Right lung (tissue), 5 donors: Measurements from ENCODE around the gene PELI1. TPM values are rescaled to one million over a fixed set of nuclear protein-coding genes. Genes with fewer than 3 reads are reported as not detected.
"Not testable (repeated sequence)": the region's sequence is repeated elsewhere in the genome, so short reads cannot be mapped to it uniquely, and the experiment has no call there.

Experiments used
- DNase-seq, 2 donors: peaks; one replicate each; pipeline ENCODE4 v3.0.0-alpha.2; 2013
- polyA plus RNA-seq, 5 donors: library from polyadenylated mRNA; unstranded; fragments of 120-200 nt; gene quantifications; one replicate each; pipeline versions ENCODE4 v1.2.1 to v1.2.3, GENCODE V29; 2013; ENCODE audit warnings: inconsistent platforms in 1 of 5, low replicate concordance in 1 of 5; ENCODE audit not compliant: insufficient read length in 5 of 5, insufficient read depth in 1 of 5

The PELI1 gene
- polyA plus RNA-seq, 5 donors, result 25.8 to 39.4 (median 33.4) TPM

GRCh38 chr2:64092502-64092901 lies 51.7 kb downstream of the PELI1 start:
- no peak for DNase-seq

DNA sequence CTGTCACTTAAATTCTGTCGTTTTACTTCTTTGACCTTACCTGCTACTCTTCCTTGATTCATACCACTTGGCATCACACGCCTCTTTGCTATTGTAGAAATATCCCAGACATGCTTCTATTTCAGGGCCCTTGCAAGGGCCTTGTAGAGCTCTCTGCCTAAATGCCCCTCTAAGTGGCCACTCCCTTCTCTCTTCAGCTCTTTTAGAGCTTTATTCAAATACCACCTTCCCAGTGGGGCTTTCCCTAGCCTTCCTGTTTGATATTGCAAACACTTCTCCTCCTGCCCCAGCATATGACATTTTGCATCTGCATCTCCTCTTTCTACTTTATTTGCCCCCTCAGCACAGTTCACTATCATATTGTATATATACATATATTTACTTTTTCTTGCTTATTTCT lies 54.0 kb downstream of the PELI1 start:
- no peak for DNase-seq

- DNase-seq, result no peak
These were observed 57.7 kb downstream of the PELI1 start for GRCh38 chr2:64086347-64087082.

DNA sequence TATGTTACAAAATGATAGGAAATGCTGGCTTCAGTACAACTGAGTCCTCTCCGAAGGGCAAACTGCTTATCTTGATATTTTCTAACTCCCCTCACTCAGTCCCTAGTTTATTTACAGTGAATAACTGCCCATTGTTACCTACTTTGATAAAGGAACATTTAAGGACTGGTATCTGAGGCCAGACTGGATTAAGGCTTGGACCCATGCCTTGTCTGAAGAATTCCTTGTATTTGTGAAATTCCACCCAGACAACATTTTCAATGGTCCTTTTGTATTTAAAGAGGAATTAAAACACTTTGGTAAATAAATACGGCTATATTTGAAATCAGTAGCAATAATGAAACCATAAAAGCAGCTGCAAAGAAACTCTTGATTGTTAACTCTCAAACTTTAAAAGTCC lies 58.3 kb downstream of the PELI1 start:
- DNase-seq, result no peak

GRCh38 chr2:64081046-64081445 lies 63.2 kb downstream of the PELI1 start:
- no peak for DNase-seq

- DNase-seq, result no peak
These were observed 64.0 kb downstream of the PELI1 start for GRCh38 chr2:64080179-64080578.

GRCh38 chr2:64079688-64080087 lies 64.5 kb downstream of the PELI1 start:
- not testable (repeated sequence) for DNase-seq

DNA sequence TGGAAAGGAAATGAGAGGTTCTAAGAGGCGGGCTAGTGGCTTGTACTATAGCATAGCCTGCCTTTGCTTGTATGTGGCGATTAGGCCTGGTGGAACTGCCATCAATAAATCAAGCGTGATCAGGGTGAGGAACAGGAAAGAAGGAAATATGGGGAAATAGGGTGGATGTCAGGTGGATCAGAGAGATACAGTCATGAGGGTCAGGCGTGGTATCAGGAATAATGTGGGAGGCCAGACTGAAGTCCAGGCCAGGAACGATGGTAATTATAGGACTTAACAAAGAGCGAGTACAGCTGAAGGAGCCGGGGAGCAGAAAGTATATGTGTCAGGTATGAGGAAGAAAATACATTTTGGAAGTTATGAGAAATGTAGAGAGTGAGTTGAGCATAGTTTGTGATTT lies 67.4 kb downstream of the PELI1 start:
- not testable (repeated sequence) for DNase-seq

GRCh38 chr2:64074616-64075015 lies 69.6 kb downstream of the PELI1 start:
- not testable (repeated sequence) for DNase-seq

- DNase-seq, result no peak
These were observed 76.9 kb downstream of the PELI1 start for GRCh38 chr2:64067326-64067725.

- DNase-seq, result no peak
These were observed 78.7 kb downstream of the PELI1 start for GRCh38 chr2:64065516-64065915.

- peak in 1 of 2 donors; percentile 28 for DNase-seq
These were observed 80.3 kb downstream of the PELI1 start for GRCh38 chr2:64063924-64064331.

DNA sequence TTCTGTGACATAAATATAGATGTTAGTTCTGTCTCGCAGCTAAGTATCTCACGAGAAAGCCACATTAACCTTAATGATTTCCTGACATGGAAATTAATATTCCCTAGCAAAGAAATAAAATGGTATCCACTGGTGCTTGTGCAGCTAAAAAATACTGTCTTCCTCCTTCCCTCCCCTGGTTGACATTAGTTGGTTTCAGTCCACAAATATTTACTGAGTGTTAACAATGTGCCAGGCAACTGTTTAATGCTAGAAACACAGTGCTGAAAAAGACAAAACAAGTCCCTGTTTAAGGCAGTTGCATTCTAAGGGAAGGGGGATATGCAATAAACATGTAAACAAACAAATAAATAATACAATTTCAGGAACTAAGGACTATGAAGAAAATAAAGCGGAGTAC lies 80.8 kb downstream of the PELI1 start:
- DNase-seq, result no peak

DNA sequence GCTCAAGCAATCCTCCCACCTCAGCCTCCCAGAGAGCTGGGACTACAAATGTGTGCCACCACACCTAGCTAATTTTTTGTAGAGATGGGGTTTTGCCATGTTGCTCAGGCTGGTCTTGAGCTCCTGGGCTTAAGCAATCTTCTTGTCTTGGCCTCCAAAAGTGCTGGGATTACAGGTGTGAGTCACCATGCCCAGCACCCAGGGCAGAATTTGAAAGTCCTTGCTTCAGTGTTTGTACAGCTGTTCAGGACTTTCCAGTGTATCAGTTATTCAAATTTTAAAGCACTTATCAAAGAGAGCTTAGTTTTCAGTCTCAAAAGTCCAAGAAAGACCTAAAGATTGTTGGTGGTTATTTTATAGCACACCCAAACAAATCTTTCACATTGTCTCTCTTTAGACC lies 81.4 kb downstream of the PELI1 start:
- no peak for DNase-seq

GRCh38 chr2:64059270-64059669 lies 85.0 kb downstream of the PELI1 start:
- no peak for DNase-seq

GRCh38 chr2:64056021-64056420 lies 88.2 kb downstream of the PELI1 start:
- DNase-seq, result no peak

DNA sequence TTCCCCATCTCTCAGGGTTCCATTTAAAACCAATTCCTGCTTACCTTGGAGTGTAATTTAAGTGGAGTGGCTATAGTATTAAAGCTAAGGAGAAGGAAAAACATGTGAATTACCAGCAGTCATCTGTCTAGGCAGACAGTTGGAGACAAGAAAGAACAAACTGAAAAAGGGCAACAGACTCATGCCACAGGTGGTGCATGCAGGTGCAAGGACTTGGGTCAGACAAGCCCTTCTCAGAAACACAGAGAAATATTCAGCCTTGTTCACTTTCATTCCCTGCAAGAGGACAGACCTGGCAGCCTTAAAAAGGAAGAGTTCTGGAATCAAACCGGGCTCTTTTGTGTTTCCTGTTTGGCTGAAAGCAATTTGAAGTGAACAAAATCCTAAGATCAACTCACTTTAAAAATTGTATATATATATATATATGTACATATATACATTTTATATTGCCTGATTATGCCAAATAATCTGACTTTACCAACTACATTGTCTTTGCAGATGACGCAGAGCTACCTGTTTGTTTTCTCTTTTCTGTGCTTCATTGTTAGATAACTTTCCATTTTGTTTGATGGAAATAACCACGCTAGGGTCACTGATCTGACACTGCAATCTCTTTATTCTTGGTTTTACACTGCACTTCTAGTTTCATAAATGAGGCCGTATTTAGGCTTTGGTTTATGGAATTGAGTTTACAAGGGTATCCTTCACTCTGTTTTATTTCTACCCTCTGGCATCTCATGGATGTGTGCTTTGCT lies 89.9 kb downstream of the PELI1 start:
- DNase-seq, result no peak

DNA sequence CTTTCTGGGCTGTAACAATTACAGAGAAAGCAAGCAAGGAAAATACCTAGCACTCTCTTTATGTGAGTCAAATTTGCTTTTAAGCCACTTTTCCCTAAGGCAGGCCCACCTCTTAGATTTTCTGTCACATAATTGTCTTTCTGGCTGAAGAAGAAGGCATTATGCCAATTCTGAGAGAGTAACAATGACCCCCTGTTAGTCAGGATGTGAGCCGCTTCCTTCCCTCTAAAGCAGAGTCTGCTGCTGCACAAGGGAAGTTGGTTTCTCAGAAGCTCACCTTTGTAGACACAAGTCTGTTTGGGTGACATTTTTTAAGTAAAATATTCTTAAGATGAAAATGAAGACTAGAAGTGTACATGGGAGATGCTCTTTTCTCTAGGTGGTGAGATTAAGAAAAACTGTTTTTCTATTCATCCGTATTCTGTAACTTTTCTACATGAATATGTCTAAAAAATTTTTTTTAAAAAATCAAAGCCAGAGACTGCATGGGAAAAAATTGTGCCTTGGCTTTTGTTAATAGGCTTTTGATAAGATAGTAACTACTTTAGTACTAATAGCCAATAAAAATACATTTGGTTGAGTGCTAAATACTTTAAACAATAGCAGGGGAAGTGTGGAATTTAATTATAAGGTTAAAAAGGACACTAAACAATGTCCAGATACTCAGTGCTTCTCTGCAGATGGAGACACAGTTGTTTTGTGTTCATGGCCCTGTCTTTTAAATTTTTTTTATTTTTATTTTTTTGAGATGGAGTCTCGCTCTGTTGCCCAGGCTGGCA lies 91.6 kb downstream of the PELI1 start:
- DNase-seq, result no peak

DNA sequence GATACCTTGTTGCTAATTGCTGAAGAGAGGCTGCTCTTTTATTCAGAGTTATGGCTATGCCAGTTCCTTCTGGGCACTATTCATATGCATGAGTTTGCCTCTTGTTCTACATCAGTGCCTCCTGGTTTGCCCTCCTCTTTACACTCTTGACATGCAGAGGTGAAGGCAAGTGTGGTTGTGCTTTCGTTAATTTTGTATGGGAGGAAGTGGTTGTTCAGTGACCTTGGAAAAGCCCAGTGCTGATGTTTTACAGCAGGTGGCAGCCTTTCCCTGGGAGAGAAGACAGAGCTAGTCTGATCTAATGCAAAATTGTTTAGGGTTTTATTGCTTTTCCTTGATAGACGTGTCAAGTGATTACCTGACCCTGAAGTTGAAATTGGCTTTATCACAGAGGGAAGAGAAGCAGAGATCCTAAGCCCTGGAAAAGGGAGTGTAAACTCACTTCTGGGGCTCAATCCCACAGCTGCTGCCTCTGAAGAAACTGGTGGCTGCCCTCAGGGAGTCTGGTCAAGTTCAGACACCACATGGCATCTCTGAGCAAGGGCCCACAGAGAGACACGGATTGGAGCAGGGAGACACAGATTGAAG lies 94.5 kb downstream of the PELI1 start:
- DNase-seq, result peak; percentile 55 to 72

- no peak for DNase-seq
These were observed 98.3 kb downstream of the PELI1 start for GRCh38 chr2:64045938-64046337.
